ENCODE data around the gene POLD1.

POLD1 gene

DNA sequence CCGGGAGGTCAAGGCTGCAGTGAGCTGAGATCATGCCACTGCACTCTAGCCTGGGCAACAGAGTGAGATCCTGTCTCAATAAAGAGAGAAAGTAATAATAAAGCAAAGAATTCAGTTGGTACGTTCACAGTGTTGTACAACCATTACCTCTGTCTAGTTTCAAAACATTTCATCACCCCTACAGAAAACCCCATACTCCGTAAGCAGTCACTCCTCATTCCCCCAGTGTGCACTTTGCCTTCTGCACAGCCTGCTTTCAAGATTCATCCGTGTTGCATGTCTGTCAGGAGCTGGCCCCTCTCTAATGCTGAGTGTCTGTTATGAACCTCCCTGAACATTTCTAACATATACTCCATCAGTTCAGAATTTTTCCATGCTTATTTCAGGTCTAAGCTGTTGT, 9.4 kb downstream of the POLD1 start:
- no peak for DNase-seq (ENCODE audit: low spot score)
- no peak for TF ChIP-seq CTCF (conservative IDR thresholded peaks at IDR 0.05; ENCODE audit: low read depth)
- ChIA-PET CTCF (no interaction called here), POLR2A (ENCODE audit: low non-redundant PET) (no interaction called here)
- H3K27ac ChIP-seq, result no peak overlapping the region

DNA sequence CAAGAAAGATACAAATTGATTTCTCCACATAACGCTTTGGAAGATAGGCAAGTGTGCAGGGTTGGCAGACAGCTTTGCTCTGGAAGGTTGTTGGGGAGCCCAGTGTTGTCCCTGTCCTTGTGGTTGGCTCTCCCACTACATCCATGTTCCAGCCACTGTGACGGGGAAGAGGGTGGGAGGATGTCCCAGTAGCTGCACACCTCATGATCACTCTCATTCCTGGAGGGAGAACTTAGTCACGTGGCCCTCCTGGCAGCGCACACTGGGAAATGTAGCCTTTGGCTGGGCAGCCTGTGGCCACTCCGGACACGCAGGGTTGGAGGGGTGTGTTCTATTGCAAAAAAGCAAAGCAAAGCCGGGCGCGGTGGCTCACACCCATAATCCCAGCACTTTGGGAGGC, 9.9 kb downstream of the POLD1 start:
- POLR2A ChIA-PET (ENCODE audit: low non-redundant PET), result no interaction called here
- CTCF ChIA-PET, result no interaction called here
- no peak for TF ChIP-seq CTCF (conservative IDR thresholded peaks at IDR 0.05; ENCODE audit: low read depth)
- H3K27ac ChIP-seq, result no peak overlapping the region
- DNase-seq (ENCODE audit: low spot score), result no peak

DNA sequence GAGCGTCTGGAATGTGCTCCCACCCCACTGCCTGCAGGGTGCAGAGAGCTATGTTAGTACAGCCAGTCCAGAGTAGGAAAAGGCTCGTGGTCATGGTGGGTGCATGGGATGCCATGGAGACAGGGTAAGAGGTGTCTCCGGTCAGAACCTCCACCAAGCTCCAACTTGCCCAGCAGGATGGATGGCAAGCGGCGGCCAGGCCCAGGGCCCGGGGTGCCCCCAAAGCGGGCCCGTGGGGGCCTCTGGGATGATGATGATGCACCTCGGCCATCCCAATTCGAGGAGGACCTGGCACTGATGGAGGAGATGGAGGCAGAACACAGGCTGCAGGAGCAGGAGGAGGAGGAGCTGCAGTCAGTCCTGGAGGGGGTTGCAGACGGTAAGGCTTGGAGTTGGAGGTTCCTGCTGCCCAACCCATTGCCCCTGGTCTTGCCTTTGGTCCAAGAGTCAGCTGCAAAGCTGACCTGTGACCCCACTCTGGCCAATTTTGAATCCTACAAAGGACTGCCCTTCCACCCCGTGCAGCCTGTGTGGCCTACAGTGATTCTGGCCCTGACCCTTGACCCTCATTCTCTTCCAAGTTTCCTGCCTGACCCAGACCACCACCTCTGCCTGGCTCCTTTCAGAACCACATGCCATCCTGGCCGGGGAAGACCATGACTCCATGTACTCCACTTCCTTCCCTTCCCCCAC, 14.7 kb downstream of the POLD1 start:
- TF ChIP-seq CTCF (conservative IDR thresholded peaks at IDR 0.05; ENCODE audit: low read depth), result no peak
- CTCF ChIA-PET, result no interaction called here
- POLR2A ChIA-PET (ENCODE audit: low non-redundant PET), result no interaction called here
- no peak for DNase-seq (ENCODE audit: low spot score)
- no peak overlapping the region for H3K27ac ChIP-seq

DNA sequence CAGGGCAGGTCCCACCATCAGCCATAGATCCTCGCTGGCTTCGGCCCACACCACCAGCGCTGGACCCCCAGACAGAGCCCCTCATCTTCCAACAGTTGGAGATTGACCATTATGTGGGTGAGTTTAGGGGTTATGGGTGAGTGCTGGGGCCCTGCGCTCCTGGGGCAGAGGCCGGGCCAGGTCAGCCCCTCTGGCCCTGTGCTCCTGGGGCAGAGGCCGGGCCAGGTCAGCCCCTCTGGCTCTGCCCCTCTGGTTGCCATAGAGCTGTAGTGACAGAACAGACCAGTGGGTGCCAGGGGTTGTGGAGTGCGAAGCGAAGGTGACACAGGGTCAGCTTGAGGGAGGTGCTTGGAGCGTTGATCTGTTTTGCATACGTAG, 15.2 kb downstream of the POLD1 start:
- CTCF ChIA-PET, result interaction anchor here (0.6 kb wide), 1 partner anchor 139 kb away, joined by 3 read pairs; no protein-coding TSS in a partner anchor
- no peak for DNase-seq (ENCODE audit: low spot score)

DNA sequence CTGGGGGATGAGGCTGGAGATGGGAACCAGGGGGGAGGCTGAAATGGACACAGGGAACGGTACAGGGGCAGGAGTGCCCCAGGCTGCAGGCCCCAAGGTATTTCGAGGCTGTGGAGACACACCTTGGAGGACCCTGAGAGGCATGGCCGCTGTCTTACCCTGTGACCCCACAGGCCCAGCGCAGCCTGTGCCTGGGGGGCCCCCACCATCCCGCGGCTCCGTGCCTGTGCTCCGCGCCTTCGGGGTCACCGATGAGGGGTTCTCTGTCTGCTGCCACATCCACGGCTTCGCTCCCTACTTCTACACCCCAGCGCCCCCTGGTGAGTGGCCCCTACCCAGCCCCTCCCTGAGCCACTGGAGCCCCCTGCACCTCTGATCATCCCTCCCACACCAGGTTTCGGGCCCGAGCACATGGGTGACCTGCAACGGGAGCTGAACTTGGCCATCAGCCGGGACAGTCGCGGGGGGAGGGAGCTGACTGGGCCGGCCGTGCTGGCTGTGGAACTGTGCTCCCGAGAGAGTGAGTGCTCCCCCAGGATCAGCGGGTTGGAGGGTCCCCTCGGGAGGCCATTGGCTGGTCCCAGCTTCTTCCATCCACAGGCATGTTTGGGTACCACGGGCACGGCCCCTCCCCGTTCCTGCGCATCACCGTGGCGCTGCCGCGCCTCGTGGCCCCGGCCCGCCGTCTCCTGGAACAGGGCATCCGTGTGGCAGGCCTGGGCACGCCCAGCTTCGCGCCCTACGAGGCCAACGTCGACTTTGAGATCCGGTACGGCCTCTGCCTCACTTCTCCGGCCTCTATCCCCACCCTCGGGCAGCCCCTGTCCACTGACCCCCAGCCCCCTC, 17.7 kb downstream of the POLD1 start:
- ChIA-PET CTCF (no interaction called here), POLR2A (ENCODE audit: low non-redundant PET) (no interaction called here)
- no peak for TF ChIP-seq CTCF (conservative IDR thresholded peaks at IDR 0.05; ENCODE audit: low read depth)
- no peak overlapping the region for H3K27ac ChIP-seq
- DNase-seq (ENCODE audit: low spot score), result no peak

More for the DNA sequence above, 15.2 kb downstream of the POLD1 start:
- TF ChIP-seq CTCF (conservative IDR thresholded peaks at IDR 0.05; ENCODE audit: low read depth), result no peak
- POLR2A ChIA-PET (ENCODE audit: low non-redundant PET), result no interaction called here
- H3K27ac ChIP-seq, result no peak overlapping the region

GRCh38 chr19:50402544-50403301, 18.6 kb downstream of the POLD1 start:
- POLR2A ChIA-PET (ENCODE audit: low non-redundant PET), result no interaction called here
- TF ChIP-seq CTCF (conservative IDR thresholded peaks at IDR 0.05; ENCODE audit: low read depth), result no peak
- no peak for DNase-seq (ENCODE audit: low spot score)
- CTCF ChIA-PET, result no interaction called here
- H3K27ac ChIP-seq, result no peak overlapping the region
